Erythroblast (primary cell): Measurements from ENCODE around the gene RNF150.

ENCODE experiments used
- GATA1 ChIP-seq: IDR thresholded peaks from 2 replicates; pipeline ENCODE4 v1.6.1; 2011; ENCODE audit warnings: low read depth, mild to moderate bottlenecking, control low read depth, low read length, moderate library complexity
- POLR2A ChIP-seq: IDR thresholded peaks from 2 replicates; pipeline ENCODE4 v1.6.1; 2011; ENCODE audit warnings: mild to moderate bottlenecking, low read length

DNA sequence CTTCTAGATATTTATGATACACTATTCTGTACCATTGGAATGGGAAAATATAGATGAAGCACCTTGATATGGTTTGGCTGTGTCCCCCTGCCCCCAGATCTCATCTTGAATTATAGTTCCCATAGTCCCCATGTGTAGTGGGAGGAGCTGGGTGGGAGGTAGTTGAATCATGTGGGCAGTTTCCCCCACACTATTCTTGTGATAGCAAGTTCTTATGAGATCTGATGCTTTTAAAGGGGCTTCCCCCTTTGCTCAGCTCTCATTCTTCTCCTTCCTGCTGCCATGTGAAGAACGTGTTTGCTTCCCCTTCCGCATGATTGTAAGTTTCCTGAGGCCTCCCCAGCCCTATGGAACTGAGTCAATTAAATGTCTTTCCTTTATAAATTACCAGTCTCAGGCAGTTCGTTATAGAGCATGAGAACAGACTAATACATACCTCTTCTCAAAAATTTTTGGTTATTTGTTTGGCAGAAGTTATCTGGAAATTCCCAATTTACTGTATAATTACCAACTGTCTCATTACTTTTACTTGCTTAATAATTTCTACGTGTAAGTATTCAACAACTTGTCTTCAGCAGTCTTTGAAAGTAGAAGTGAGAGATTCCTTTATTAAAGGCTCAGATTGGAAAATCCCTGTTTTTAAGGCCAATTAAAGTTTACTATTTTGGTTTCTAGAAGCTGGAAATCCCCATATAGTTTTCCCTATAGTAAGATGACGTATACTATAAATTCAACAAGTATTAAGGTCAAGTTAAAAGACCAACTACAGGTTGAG is 152.7 kb downstream of the RNF150 start:
- TF ChIP-seq POLR2A (no peak), GATA1 (no peak)
